ENCODE measurements around the gene SLC37A3.

DNA sequence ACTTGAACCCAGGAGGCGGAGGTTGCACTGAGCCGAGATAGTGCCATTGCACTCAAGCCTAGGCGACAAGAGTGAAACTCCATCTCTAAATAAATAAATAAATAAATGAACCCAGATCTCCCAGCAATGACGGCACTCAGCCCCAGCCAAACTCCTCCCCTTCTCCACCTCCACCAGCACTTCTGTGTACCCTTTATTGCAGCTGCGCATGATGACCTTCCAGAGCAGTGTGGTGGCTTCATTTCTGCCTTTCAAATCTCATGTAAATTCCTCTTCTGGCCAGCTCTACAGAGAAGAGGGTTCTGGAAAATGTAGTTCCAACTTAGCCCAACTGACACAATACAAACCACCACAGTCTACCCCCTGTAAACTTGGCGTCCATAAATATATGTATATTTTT, 108.5 kb downstream of the SLC37A3 start:
- TF ChIP-seq CTCF (IDR thresholded peaks at IDR 0.05) (no peak), EZH2 (IDR thresholded peaks at IDR 0.05; ENCODE audit: borderline replicate concordance, insufficient read depth, low read depth, low read length, poor library complexity, severe bottlenecking) (no peak)

All from B cell (primary cell).